ENCODE data around the gene C11orf21. TPM values are rescaled to one million over a fixed set of nuclear protein-coding genes. Genes with fewer than 3 reads are reported as not detected.

C11orf21 gene
- total RNA-seq, 1 experiment from 2014 or later, result not detected

DNA sequence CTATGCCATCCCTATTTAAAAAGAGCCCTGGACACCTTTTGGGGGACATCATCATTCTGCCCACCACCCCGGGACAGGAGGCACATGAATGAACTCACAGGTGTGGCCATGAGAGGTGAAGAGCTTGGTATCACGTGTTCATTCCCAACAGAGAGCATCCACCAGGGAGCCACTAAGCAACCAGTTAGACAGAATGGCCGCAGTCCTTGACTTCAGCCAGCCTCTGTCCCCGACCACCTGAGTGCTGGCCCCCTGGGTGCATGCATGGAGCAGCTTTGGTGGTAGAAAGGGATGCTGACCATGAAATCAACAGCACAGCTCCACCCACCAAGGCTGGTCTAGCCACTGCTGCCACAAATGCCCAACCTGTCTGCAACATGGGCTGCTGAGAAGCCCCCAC lies 44.3 kb upstream of the C11orf21 start:
- Mint-ChIP-seq H3K4me1 (ENCODE audit: low read depth, unreplicated experiment) (no peaks in the 10 kb centered on the region), H3K27ac (ENCODE audit: unreplicated experiment) (no peak overlapping the region), H3K27me3 (ENCODE audit: unreplicated experiment) (peaks cover 95% of the 10 kb centered on the region), H3K36me3 (ENCODE audit: insufficient read depth, unreplicated experiment) (no peaks in the 10 kb centered on the region), H3K4me3 (ENCODE audit: low read depth, unreplicated experiment) (no peak overlapping the region), H3K9me3 (ENCODE audit: low read depth, unreplicated experiment) (peaks cover 4% of the 10 kb centered on the region)
- TF ChIP-seq, protein P1, sequence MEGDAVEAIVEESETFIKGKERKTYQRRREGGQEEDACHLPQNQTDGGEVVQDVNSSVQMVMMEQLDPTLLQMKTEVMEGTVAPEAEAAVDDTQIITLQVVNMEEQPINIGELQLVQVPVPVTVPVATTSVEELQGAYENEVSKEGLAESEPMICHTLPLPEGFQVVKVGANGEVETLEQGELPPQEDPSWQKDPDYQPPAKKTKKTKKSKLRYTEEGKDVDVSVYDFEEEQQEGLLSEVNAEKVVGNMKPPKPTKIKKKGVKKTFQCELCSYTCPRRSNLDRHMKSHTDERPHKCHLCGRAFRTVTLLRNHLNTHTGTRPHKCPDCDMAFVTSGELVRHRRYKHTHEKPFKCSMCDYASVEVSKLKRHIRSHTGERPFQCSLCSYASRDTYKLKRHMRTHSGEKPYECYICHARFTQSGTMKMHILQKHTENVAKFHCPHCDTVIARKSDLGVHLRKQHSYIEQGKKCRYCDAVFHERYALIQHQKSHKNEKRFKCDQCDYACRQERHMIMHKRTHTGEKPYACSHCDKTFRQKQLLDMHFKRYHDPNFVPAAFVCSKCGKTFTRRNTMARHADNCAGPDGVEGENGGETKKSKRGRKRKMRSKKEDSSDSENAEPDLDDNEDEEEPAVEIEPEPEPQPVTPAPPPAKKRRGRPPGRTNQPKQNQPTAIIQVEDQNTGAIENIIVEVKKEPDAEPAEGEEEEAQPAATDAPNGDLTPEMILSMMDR (IDR thresholded peaks at IDR 0.05; ENCODE audit: unreplicated experiment), result no peak
- intact Hi-C loops (cut with micrococcal nuclease; ENCODE audit: unreplicated experiment), result no loop called here
- BruUV-seq (replicated peaks), result no TSS peak
- DNase-seq, result no peak
- CTCF ChIA-PET, result no interaction called here

DNA sequence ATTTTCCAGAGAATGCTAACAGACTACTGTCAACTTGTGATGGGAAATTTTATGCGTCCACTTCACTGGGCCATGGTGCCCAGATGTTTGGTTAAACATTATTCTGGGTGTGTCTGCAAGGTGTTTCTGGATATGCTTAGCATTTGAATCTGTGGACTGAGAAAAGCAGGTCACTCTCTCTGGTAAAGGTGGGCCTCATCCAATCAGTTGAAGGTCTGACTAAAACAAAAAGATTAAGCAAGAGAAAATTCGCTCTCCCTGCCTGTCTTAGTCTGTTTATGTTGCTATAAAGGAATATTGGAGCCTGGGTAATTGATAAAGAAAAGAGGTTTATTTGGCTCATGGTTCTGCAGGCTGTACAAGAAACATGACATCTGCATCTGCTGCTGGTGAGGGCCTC lies 43.3 kb upstream of the C11orf21 start:
- Mint-ChIP-seq H3K27me3 (ENCODE audit: unreplicated experiment) (peaks cover 92% of the 10 kb centered on the region), H3K4me1 (ENCODE audit: low read depth, unreplicated experiment) (no peaks in the 10 kb centered on the region)

DNA sequence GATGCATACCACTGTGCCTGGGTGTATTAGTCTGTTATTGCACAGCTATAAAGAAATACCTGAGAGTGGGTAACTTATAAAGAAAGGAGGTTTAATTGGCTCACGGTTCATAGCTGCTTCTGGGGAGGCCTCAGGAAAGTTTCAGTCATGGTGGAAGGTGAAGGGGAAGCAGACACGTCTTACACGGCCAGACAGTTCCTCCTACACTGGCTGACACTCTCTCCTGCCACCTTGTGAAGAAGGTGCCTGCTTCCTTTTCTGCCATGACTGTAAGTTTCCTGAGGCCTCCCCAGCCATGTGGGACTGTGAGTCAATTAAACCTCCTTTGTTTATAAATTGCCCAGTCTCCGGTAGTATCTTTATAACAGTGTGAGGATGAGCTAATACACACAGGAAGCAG lies 41.8 kb upstream of the C11orf21 start:
- CTCF ChIA-PET, result no interaction called here
- Mint-ChIP-seq H3K36me3 (ENCODE audit: insufficient read depth, unreplicated experiment) (no peaks in the 10 kb centered on the region), H3K4me3 (ENCODE audit: low read depth, unreplicated experiment) (no peak overlapping the region), H3K4me1 (ENCODE audit: low read depth, unreplicated experiment) (no peaks in the 10 kb centered on the region), H3K9me3 (ENCODE audit: low read depth, unreplicated experiment) (no peaks in the 10 kb centered on the region), H3K27ac (ENCODE audit: unreplicated experiment) (no peak overlapping the region), H3K27me3 (ENCODE audit: unreplicated experiment) (peaks cover 92% of the 10 kb centered on the region)
- DNase-seq, result no peak
- TF ChIP-seq, protein P1 (IDR thresholded peaks at IDR 0.05; ENCODE audit: unreplicated experiment), result no peak
- intact Hi-C loops (cut with micrococcal nuclease; ENCODE audit: unreplicated experiment), result no loop called here
- no TSS peak for BruUV-seq (replicated peaks)

More for the DNA sequence above, 43.3 kb upstream of the C11orf21 start:
- Mint-ChIP-seq H3K4me3 (ENCODE audit: low read depth, unreplicated experiment) (no peak overlapping the region), H3K9me3 (ENCODE audit: low read depth, unreplicated experiment) (peaks cover 4% of the 10 kb centered on the region), H3K27ac (ENCODE audit: unreplicated experiment) (no peak overlapping the region), H3K36me3 (ENCODE audit: insufficient read depth, unreplicated experiment) (no peaks in the 10 kb centered on the region)
- intact Hi-C loops (cut with micrococcal nuclease; ENCODE audit: unreplicated experiment), result no loop called here
- DNase-seq, result no peak
- CTCF ChIA-PET, result no interaction called here
- BruUV-seq (replicated peaks), result no TSS peak
- TF ChIP-seq, protein P1 (IDR thresholded peaks at IDR 0.05; ENCODE audit: unreplicated experiment), result no peak

DNA sequence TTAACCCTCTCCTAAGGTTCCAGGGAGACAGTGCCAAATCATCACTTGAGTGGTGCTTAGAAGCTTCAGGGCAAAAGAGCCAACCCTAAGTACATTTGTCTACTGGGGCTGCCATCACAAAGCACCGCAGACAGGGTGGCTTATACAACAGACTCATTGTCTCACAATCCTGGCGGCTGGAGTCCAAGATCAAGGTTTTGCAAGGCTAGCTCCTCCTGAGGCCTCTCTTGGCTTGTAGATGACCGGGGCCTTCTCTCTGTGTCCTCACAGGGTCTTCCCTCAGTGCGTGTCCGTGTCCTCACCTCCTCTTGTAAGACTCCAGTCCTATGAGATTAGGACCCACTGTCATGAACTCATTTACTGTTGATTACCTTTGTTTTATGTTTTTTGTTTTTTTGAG lies 41.3 kb upstream of the C11orf21 start:
- Mint-ChIP-seq H3K4me1 (ENCODE audit: low read depth, unreplicated experiment) (no peaks in the 10 kb centered on the region), H3K9me3 (ENCODE audit: low read depth, unreplicated experiment) (no peaks in the 10 kb centered on the region), H3K27ac (ENCODE audit: unreplicated experiment) (no peak overlapping the region), H3K4me3 (ENCODE audit: low read depth, unreplicated experiment) (no peak overlapping the region), H3K27me3 (ENCODE audit: unreplicated experiment) (peaks cover 92% of the 10 kb centered on the region), H3K36me3 (ENCODE audit: insufficient read depth, unreplicated experiment) (no peaks in the 10 kb centered on the region)
- CTCF ChIA-PET, result no interaction called here
- TF ChIP-seq, protein P1 (IDR thresholded peaks at IDR 0.05; ENCODE audit: unreplicated experiment), result no peak
- no TSS peak for BruUV-seq (replicated peaks)
- intact Hi-C loops (cut with micrococcal nuclease; ENCODE audit: unreplicated experiment), result no loop called here
- DNase-seq, result no peak
